Retinal pigment epithelial cell (primary cell): Measurements from ENCODE around the gene ANKRD52.

Experiments used
- DNase-seq: peaks from one replicate; pipeline ENCODE4 v3.0.0-alpha.2; 2010; ENCODE audit warnings: low read depth
- H3K4me3 ChIP-seq: 2 replicates; pipeline ENCODE4 v1.5.1; 2011; ENCODE audit warnings: mild to moderate bottlenecking, low read length, control low read depth, moderate library complexity
- TF ChIP-seq, protein P1 (sequence below): conservative IDR thresholded peaks from 2 replicates; pipeline ENCODE4 v1.5.1; 2011; ENCODE audit warnings: low read depth, low read length, control low read depth, inconsistent platforms

Gene ANKRD52

DNA sequence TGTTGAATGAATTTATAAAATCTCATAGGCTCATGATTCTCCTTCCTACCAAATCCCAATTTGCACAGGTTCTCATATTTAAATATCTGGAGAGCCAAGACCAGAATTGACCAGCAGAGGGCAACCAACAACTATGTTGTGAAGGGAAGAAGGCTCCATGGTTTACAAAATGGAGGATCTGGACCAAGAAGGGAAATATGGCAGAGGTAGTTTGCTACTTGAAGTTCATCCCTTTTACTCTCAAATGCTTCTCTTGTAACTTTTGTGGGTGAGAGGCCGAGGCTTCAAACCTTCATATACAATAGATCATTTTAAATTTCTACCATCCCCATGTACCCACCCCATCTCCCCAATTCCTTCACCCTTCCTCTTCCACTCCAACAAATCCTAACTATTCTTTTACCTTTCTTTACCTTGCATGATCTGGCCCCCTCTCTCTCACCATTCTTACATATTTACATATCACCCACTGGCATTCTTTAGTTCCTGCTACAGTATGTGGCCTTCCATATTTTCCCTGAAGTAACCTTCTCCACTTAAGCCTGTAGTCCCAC, 65.1 kb downstream of the ANKRD52 start:
- DNase-seq, result peak; percentile 46
- no peak overlapping the region for H3K4me3 ChIP-seq
- TF ChIP-seq, protein P1, sequence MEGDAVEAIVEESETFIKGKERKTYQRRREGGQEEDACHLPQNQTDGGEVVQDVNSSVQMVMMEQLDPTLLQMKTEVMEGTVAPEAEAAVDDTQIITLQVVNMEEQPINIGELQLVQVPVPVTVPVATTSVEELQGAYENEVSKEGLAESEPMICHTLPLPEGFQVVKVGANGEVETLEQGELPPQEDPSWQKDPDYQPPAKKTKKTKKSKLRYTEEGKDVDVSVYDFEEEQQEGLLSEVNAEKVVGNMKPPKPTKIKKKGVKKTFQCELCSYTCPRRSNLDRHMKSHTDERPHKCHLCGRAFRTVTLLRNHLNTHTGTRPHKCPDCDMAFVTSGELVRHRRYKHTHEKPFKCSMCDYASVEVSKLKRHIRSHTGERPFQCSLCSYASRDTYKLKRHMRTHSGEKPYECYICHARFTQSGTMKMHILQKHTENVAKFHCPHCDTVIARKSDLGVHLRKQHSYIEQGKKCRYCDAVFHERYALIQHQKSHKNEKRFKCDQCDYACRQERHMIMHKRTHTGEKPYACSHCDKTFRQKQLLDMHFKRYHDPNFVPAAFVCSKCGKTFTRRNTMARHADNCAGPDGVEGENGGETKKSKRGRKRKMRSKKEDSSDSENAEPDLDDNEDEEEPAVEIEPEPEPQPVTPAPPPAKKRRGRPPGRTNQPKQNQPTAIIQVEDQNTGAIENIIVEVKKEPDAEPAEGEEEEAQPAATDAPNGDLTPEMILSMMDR, result peak; percentile 81

GRCh38 chr12:56192582-56192981, 65.6 kb downstream of the ANKRD52 start:
- DNase-seq, result no peak
- TF ChIP-seq, protein P1, result no peak
- H3K4me3 ChIP-seq, result no peak overlapping the region

DNA sequence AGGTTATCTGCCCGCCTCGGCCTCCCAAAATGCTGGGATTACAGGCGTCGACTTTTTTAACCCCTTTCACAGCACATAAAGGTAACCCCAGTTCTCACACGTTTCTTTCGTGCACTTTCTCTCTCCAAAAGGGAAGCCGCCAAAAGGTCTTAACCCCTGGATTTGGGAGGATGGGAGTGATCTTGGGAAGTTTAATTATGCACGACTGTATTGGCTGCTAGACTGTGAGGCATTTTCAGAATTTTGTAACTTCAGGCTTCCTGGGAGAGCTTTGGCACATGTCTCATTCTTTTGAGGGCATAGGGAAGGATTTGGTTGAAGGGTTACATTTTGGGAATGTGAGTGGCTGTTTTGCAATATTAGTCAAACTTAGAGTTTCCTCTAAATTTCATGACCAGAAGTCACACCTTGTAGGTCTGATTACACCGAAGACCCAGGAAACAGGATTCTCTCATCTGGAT, 67.5 kb downstream of the ANKRD52 start:
- no peak for DNase-seq
- TF ChIP-seq, protein P1, result no peak
- peak overlapping the region; percentile 93 for H3K4me3 ChIP-seq

DNA sequence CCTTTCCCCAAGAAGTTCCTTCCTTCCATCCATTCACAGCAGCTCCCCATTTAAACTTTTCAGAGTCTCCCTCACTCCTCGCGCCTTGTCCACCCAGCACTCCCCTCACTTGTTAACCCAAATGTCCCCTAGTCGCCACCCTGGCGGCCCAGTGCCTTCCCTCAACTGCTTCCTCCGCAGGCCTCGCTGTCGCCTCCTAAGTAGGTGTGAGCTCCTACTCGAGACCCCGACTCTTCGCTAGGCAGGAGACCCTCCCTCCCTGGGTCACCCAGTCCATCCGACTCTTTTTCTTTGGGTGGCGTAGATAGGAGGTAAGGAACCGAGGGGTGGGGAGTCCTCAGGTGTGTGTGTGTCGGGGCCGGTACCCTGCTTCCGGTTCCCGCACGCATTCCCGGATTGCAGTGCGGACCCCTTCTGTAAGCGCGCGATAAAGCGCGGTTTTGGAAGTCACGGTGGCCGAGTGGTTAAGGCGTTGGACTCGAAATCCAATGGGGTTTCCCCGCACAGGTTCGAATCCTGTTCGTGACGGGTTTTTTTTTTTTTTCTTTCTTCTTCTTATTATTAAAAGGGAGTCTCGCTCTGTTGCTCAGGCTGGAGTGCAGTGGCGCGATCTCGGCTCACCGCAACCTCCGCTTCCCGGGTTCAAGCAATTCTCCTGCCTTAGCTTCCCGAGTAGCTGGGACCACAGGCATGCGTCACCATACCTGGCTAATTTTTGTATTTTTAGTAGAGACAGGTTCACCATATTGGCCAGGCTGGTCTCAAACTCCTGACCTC, 68.1 kb downstream of the ANKRD52 start:
- peak; percentile 32 for DNase-seq
- TF ChIP-seq, protein P1, result no peak

DNA sequence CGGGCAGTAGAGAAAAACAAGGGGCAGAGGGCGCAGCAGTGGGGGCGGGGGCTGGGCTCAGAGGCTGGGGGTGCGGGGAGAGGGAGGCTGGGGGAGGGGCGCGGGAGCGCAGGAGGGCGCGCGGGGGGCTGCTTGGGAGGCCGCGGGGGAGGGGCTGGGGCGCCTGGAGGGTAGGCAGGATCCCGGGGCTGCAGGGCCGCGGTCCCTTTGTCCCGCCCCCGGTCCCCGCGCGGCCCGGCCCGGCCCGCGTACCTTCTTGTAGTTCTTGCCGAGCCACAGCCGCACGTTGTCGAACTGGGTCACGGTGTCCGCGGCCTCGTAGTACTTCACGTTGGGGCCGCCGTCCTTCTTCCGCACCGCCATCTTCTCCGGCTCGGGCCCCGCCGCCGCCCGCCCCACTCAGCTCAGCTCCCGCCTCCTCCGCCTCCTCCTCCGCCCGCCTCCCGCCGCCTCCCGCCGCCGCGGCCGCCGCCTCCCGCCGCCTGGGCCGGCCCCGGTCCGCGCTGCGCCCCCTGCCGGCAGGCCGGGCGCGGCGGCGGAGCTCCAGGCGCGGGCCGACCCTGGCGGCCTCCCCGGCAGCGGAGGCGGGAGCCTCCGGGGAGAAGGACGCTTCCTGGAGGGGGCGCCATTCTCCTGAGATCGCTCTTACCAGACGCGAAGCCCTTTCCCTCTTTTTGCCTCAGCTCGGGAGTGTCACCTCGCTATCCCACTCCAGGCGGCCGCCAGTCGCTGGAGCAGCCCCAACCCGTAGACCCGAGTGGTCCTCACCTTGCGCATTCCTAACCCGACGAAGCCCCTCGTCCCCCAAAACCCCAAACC, 68.9 kb downstream of the ANKRD52 start, which contains the start of gene SMARCC2:
TSS of gene SMARCC2 (minus strand) at position 385 of the 819 bp plus-strand sequence. CDS start at position 363, 22 bp downstream.
- H3K4me3 ChIP-seq, result peak within 1 kb of the TSS; percentile 93
- TF ChIP-seq, protein P1, result peak; percentile 67
- peak; percentile 39 for DNase-seq

More for the DNA sequence above, 68.1 kb downstream of the ANKRD52 start:
- peak overlapping the region; percentile 93 for H3K4me3 ChIP-seq

DNA sequence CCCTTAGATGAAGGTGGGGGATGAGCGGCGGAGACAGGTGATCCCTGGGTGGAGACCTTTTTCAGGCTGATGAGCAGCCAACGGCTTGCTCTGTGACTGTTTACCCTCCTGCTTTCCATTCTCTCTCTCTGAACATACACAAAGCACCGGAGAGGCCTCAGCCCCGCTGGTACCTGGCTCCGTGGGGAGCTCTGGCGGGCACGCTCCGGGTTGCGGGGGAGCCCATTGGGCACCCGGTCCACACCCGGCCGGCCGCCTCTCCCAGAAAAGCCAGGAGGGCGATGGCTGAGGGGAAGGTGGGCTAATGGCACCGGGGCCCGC, 69.4 kb downstream of the ANKRD52 start:
- peak overlapping the region; percentile 85 for H3K4me3 ChIP-seq
- TF ChIP-seq, protein P1, result no peak
- no peak for DNase-seq
